Tibial nerve (tissue), 4 donors: ENCODE data around the gene COQ8B. TPM values are rescaled to one million over a fixed set of nuclear protein-coding genes. Genes with fewer than 3 reads are reported as not detected.

Experiments
- DNase-seq, 2 donors: peaks; one replicate each; pipeline ENCODE4 v3.0.0-alpha.2; 2019; ENCODE audit warnings: low spot score in 2 of 2
- H3K27ac ChIP-seq, 4 donors: fragments of 200-600 bp; sonication (generic) in 3 of 4; one replicate each; pipeline ENCODE4 v1.5.1; 2017 to 2019; ENCODE audit warnings: mild to moderate bottlenecking in 1 of 4
- H3K27me3 ChIP-seq, 2 donors: fragments of 200-600 bp; sonication (generic) in 1 of 2; one replicate each; pipeline versions ENCODE4 v1.5.1 to v1.6.0; 2017 to 2019
- H3K36me3 ChIP-seq, 3 donors: fragments of 200-600 bp; sonication (generic); one replicate each; pipeline ENCODE4 v1.5.1; 2018 to 2019
- H3K4me1 ChIP-seq, 4 donors: fragments of 200-600 bp; sonication (generic) in 3 of 4; one replicate each; pipeline ENCODE4 v1.5.1; 2017 to 2019
- H3K4me3 ChIP-seq, 4 donors: fragments of 200-600 bp; sonication (generic) in 3 of 4; one replicate each; pipeline ENCODE4 v1.5.1; 2017 to 2019; ENCODE audit warnings: mild to moderate bottlenecking in 1 of 4, moderate library complexity in 1 of 4
- H3K9me3 ChIP-seq, 4 donors: fragments of 200-600 bp; sonication (generic) in 3 of 4; one replicate each; pipeline ENCODE4 v1.5.1; 2017 to 2019
- EP300 ChIP-seq, 2 donors: sonication (generic); formaldehyde crosslinking; IDR thresholded peaks; one replicate each; pipeline ENCODE4 v1.6.1; 2017; ENCODE audit warnings: antibody characterized with exemption in 2 of 2, mild to moderate bottlenecking in 1 of 2
- POLR2A ChIP-seq, 2 donors: fragments of 450-650 bp; IDR thresholded peaks; one replicate each; pipeline ENCODE4 v1.6.1; 2017; ENCODE audit warnings: antibody characterized with exemption in 2 of 2, mild to moderate bottlenecking in 2 of 2, moderate library complexity in 2 of 2
- WGBS, 2 donors: methylation state at CpG; one replicate each; pipeline ENCODE4 v1.1.5; 2018; 5-methylcytosine and 5-hydroxymethylcytosine counted together
- total RNA-seq, 4 donors: library from RNA; depleted of rRNA; stranded (reverse); fragments of >200 nt; gene quantifications; one replicate each; pipeline ENCODE4 v1.1.0, GENCODE V29; 2016
- TF ChIP-seq, protein P1 (sequence below), 5 experiments: fragments of 200-600 bp in 3 of 5; fragments of 450-650 bp in 2 of 5; sonication (generic) in 3 of 5; IDR thresholded peaks; one replicate each; pipeline ENCODE4 v1.5.1; 2016 to 2019; ENCODE audit warnings: antibody characterized with exemption in 5 of 5, mild to moderate bottlenecking in 3 of 5, moderate library complexity in 2 of 5

COQ8B gene
- total RNA-seq, 4 donors from 2014 or later = 71.0 to 88.6 (median 84.3) TPM

GRCh38 chr19:40667602-40668001 is 49.1 kb downstream of the COQ8B start:
- Histone ChIP-seq H3K36me3 (peaks cover 0 to 60% (median 6%) of the 10 kb centered on the region in 3 donors), H3K4me1 (peaks cover 0 to 33% (median 11%) of the 10 kb centered on the region in 4 donors), H3K27me3 (no peaks in the 10 kb centered on the region), H3K9me3 (peaks cover 0 to 5% (median 0%) of the 10 kb centered on the region in 4 donors), H3K4me3 (no peak overlapping the region), H3K27ac (no peak overlapping the region)
- TF ChIP-seq POLR2A (IDR thresholded peaks at IDR 0.05) (no peak), EP300 (IDR thresholded peaks at IDR 0.05) (no peak)
- TF ChIP-seq, protein P1, sequence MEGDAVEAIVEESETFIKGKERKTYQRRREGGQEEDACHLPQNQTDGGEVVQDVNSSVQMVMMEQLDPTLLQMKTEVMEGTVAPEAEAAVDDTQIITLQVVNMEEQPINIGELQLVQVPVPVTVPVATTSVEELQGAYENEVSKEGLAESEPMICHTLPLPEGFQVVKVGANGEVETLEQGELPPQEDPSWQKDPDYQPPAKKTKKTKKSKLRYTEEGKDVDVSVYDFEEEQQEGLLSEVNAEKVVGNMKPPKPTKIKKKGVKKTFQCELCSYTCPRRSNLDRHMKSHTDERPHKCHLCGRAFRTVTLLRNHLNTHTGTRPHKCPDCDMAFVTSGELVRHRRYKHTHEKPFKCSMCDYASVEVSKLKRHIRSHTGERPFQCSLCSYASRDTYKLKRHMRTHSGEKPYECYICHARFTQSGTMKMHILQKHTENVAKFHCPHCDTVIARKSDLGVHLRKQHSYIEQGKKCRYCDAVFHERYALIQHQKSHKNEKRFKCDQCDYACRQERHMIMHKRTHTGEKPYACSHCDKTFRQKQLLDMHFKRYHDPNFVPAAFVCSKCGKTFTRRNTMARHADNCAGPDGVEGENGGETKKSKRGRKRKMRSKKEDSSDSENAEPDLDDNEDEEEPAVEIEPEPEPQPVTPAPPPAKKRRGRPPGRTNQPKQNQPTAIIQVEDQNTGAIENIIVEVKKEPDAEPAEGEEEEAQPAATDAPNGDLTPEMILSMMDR (IDR thresholded peaks at IDR 0.05) = no peak
- no peak for DNase-seq
- 83 to 93% methylated on average over 5 to 14 of the region's 14 CpGs for WGBS, 2 donors

- 75 to 79% methylated on average over 12 to 14 of the region's 14 CpGs for WGBS, 2 donors
- peak in 1 of 2 donors; percentile 31 for TF ChIP-seq EP300 (IDR thresholded peaks at IDR 0.05)
- TF ChIP-seq, protein P1 (IDR thresholded peaks at IDR 0.05) = no peak
- peaks cover 0 to 5% (median 0%) of the 10 kb centered on the region in 4 donors for H3K9me3 ChIP-seq
- peaks cover 0 to 39% (median 15%) of the 10 kb centered on the region in 4 donors for H3K4me1 ChIP-seq
- peak overlapping the region in 2 of 4 donors; percentile 55 to 91 for H3K27ac ChIP-seq
- H3K27me3 ChIP-seq = no peaks in the 10 kb centered on the region
- DNase-seq = no peak
- no peak overlapping the region for H3K4me3 ChIP-seq
- peaks cover 0 to 53% (median 6%) of the 10 kb centered on the region in 3 donors for H3K36me3 ChIP-seq
Observed at GRCh38 chr19:40666803-40667438, 49.8 kb downstream of the COQ8B start.

GRCh38 chr19:40663695-40664692 is 52.7 kb downstream of the COQ8B start:
- peaks cover 0 to 46% (median 15%) of the 10 kb centered on the region in 4 donors for H3K4me1 ChIP-seq
- peak overlapping the region; percentile 50 to 59 (median 58) for H3K4me3 ChIP-seq
- H3K9me3 ChIP-seq = no peaks in the 10 kb centered on the region
- H3K27me3 ChIP-seq = no peaks in the 10 kb centered on the region
- TF ChIP-seq EP300 (IDR thresholded peaks at IDR 0.05) (no peak), POLR2A (IDR thresholded peaks at IDR 0.05) (no peak)
- TF ChIP-seq, protein P1 (IDR thresholded peaks at IDR 0.05) = no peak
- H3K27ac ChIP-seq = peak overlapping the region; percentile 76 to 91 (median 86)
- 44 to 49% methylated on average over 23 to 24 of the region's 24 CpGs for whole genome bisulfite sequencing, 2 donors
- peaks cover 0 to 24% (median 0%) of the 10 kb centered on the region in 3 donors for H3K36me3 ChIP-seq
- DNase-seq = no peak

- Histone ChIP-seq H3K9me3 (no peaks in the 10 kb centered on the region), H3K36me3 (peaks cover 0 to 15% (median 0%) of the 10 kb centered on the region in 3 donors), H3K27me3 (no peaks in the 10 kb centered on the region), H3K4me3 (peak overlapping the region; percentile 50 to 59 (median 58)), H3K4me1 (peaks cover 0 to 47% (median 15%) of the 10 kb centered on the region in 4 donors), H3K27ac (peak overlapping the region; percentile 76 to 91 (median 86))
- TF ChIP-seq, protein P1 (IDR thresholded peaks at IDR 0.05) = peak in 4 of 5 experiments; percentile 98 to 99 (median 98)
- TF ChIP-seq POLR2A (IDR thresholded peaks at IDR 0.05) = peak in 1 of 2 donors; percentile 55
- TF ChIP-seq EP300 (IDR thresholded peaks at IDR 0.05) = peak; percentile 68 to 82
- 1% methylated on average over 52 to 57 of the region's 60 CpGs for WGBS, 2 donors
- peak; percentile 90 to 91 for DNase-seq
Observed at GRCh38 chr19:40662925-40663694, 53.6 kb downstream of the COQ8B start.
